Endothelial cell (in vitro differentiated cells): ENCODE measurements around the gene IL36A. TPM values are rescaled to one million over a fixed set of nuclear protein-coding genes. Genes with fewer than 3 reads are reported as not detected.

Source experiments
- DNase-seq: peaks from one replicate; pipeline ENCODE4 v3.0.0; 2021; ENCODE audit warnings: low spot score
- H3K27ac Mint-ChIP-seq: one replicate; pipeline ENCODE4 v1.8.0; 2021; ENCODE audit warnings: mixed read lengths, inconsistent platforms; ENCODE audit not compliant: unreplicated experiment
- H3K27me3 Mint-ChIP-seq: one replicate; pipeline ENCODE4 v1.8.0; 2021; ENCODE audit warnings: mild to moderate bottlenecking, moderate library complexity, mixed read lengths, inconsistent platforms; ENCODE audit not compliant: unreplicated experiment
- H3K36me3 Mint-ChIP-seq: one replicate; pipeline ENCODE4 v1.8.0; 2021; ENCODE audit warnings: mild to moderate bottlenecking, low read depth, mixed read lengths, inconsistent platforms; ENCODE audit not compliant: unreplicated experiment
- H3K4me1 Mint-ChIP-seq: one replicate; pipeline ENCODE4 v1.8.0; 2021; ENCODE audit warnings: mild to moderate bottlenecking, mixed read lengths, inconsistent platforms; ENCODE audit not compliant: unreplicated experiment
- H3K4me3 Mint-ChIP-seq: one replicate; pipeline ENCODE4 v1.8.0; 2021; ENCODE audit warnings: mild to moderate bottlenecking, mixed read lengths, inconsistent platforms; ENCODE audit not compliant: unreplicated experiment
- H3K9me3 Mint-ChIP-seq: one replicate; pipeline ENCODE4 v1.8.0; 2021; ENCODE audit warnings: mixed read lengths, inconsistent platforms; ENCODE audit not compliant: unreplicated experiment
- CTCF ChIP-seq: fragments of 200-600 bp; sonication (generic); IDR thresholded peaks from one replicate; pipeline ENCODE4 v1.5.0; 2021; ENCODE audit warnings: antibody characterized with exemption; ENCODE audit not compliant: unreplicated experiment
- total RNA-seq: library from RNA; stranded (reverse); fragmentation: NEBNext Ultra II Directional; extraction: Animal tissue kit (Norgen Biotek cat#: 25700); gene quantifications from one replicate; pipeline ENCODE4 v1.2.1, GENCODE V29; 2021; ENCODE audit not compliant: unreplicated experiment

Gene IL36A
- total RNA-seq, 1 donor from 2014 or later = not detected

DNA sequence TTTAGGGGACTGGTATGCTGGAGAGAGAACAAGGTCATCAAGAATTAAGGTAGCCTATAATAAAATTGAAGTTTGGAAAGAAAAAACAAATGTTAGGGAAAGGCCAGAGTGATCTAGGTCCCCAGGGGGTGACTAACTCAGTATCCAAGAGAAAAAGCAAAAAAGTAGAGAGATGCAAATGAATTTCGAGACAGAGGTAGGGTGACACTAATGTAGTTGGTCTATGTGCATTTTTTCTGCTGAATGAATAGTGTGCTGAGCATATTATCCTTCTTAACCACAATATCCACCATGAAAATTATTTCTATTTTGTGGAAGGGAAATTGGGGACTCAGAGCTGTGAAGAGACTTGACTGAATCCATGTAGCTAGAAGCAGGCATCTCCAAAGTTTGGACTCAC lies 9.8 kb downstream of the IL36A start:
- no peak for TF ChIP-seq CTCF
- H3K36me3 Mint-ChIP-seq = no peaks in the 10 kb centered on the region
- no peaks in the 10 kb centered on the region for H3K9me3 Mint-ChIP-seq
- peaks cover under 1% of the 10 kb centered on the region for H3K4me1 Mint-ChIP-seq
- H3K27ac Mint-ChIP-seq = no peak overlapping the region
- peaks cover 2% of the 10 kb centered on the region for H3K27me3 Mint-ChIP-seq
- DNase-seq = no peak
- H3K4me3 Mint-ChIP-seq = no peak overlapping the region

DNA sequence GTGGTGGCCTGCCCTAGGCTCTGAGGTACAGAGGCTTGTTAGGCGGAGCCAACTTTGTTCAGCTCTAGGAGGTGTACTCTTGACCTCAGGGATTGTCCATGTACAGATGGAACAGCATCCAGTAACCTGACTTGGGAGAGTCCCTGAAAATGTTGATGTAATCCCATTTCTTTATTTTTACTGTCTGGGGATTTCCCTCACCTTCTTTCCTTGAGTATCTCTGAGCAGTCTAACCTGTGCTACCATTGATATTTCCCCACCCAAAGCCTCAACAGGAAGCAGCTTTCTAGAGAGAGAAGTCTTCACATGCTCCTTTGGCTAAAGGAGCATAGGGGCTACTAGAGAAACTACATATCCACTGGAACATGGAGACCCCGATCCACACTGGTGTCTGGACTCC lies 10.4 kb downstream of the IL36A start:
- Mint-ChIP-seq H3K4me3 (no peak overlapping the region), H3K4me1 (no peaks in the 10 kb centered on the region), H3K9me3 (no peaks in the 10 kb centered on the region), H3K27ac (no peak overlapping the region), H3K27me3 (peaks cover 2% of the 10 kb centered on the region), H3K36me3 (no peaks in the 10 kb centered on the region)
- DNase-seq = no peak
- no peak for TF ChIP-seq CTCF

- DNase-seq = no peak
- TF ChIP-seq CTCF = no peak
- Mint-ChIP-seq H3K4me1 (no peaks in the 10 kb centered on the region), H3K36me3 (no peaks in the 10 kb centered on the region), H3K4me3 (no peak overlapping the region), H3K27ac (no peak overlapping the region), H3K27me3 (peaks cover 2% of the 10 kb centered on the region), H3K9me3 (no peaks in the 10 kb centered on the region)
These were observed 13.2 kb downstream of the IL36A start for GRCh38 chr2:113018509-113018908.

GRCh38 chr2:113021312-113021711 lies 16.1 kb downstream of the IL36A start:
- H3K36me3 Mint-ChIP-seq = no peaks in the 10 kb centered on the region
- no peak for DNase-seq
- H3K27me3 Mint-ChIP-seq = peaks cover 2% of the 10 kb centered on the region
- no peaks in the 10 kb centered on the region for H3K4me1 Mint-ChIP-seq
- no peak overlapping the region for H3K4me3 Mint-ChIP-seq
- no peak overlapping the region for H3K27ac Mint-ChIP-seq
- TF ChIP-seq CTCF = no peak
- no peaks in the 10 kb centered on the region for H3K9me3 Mint-ChIP-seq

- TF ChIP-seq CTCF = no peak
- Mint-ChIP-seq H3K36me3 (no peaks in the 10 kb centered on the region), H3K27ac (no peak overlapping the region), H3K4me3 (no peak overlapping the region), H3K27me3 (no peaks in the 10 kb centered on the region), H3K9me3 (no peaks in the 10 kb centered on the region), H3K4me1 (no peaks in the 10 kb centered on the region)
- no peak for DNase-seq
These were observed 19.5 kb downstream of the IL36A start for GRCh38 chr2:113024764-113025163.
